MM.1S (cell line): Measurements from ENCODE around the gene TTL.

Experiments
- CTCF ChIP-seq: fragments of 300-600 bp; sonication (generic); IDR thresholded peaks from 2 replicates; pipeline ENCODE4 v1.5.1; 2016; ENCODE audit warnings: antibody characterized with exemption, low read length, mixed read lengths
- EZH2 ChIP-seq: fragments of 300-600 bp; sonication (generic); optimal IDR thresholded peaks from 2 replicates; pipeline ENCODE3; 2017; ENCODE audit warnings: low read depth, mild to moderate bottlenecking, antibody characterized with exemption, low read length, mixed read lengths
- EZH2phosphoT487 ChIP-seq: fragments of 300-600 bp; sonication (generic); IDR thresholded peaks from 2 replicates; pipeline ENCODE4 v1.6.1; 2018; ENCODE audit warnings: antibody characterized with exemption, low read length

GRCh38 chr2:112585400-112585799 is 103.4 kb downstream of the TTL start:
- TF ChIP-seq CTCF (no peak), EZH2 (no peak), EZH2phosphoT487 (no peak)
